ENCODE measurements around the gene PALM2AKAP2.

GRCh38 chr9:109759589-109759988 is 20.4 kb upstream of the PALM2AKAP2 start:
- TF ChIP-seq CTCF (IDR thresholded peaks at IDR 0.05) = no peak
- no peak for TF ChIP-seq POLR2A (IDR thresholded peaks at IDR 0.05)
